Measurements from ENCODE around the gene C19orf47. TPM values are rescaled to one million over a fixed set of nuclear protein-coding genes. Genes with fewer than 3 reads are reported as not detected.
A peak's percentile ranks its signal among the peaks of the same experiment; 100 is the strongest.

The C19orf47 gene
- total and polyA plus RNA-seq, 4 donors = 6.9 to 24.4 (median 15.8) TPM

- peak in 1 of 6 donors; percentile 75 for DNase-seq (ENCODE audit: low read depth in 4 of 6, low spot score in 6 of 6)
- H3K4me3 ChIP-seq (ENCODE audit: low read depth, low read length) = no peak overlapping the region
- H3K36me3 ChIP-seq (ENCODE audit: control insufficient read depth, insufficient read depth, low read length) = peaks cover 44% of the 10 kb centered on the region
- H3K9me3 ChIP-seq (ENCODE audit: control insufficient read depth, insufficient read depth, low read length) = no peaks in the 10 kb centered on the region
- no peak overlapping the region for H3K27ac ChIP-seq (ENCODE audit: low read depth, low read length)
- WGBS (ENCODE audit: insufficient coverage) = 68% methylated on average over 11 of the region's 12 CpGs
- H3K4me1 ChIP-seq (ENCODE audit: control insufficient read depth, insufficient read depth, low read length) = peaks cover 40% of the 10 kb centered on the region
- H3K27me3 ChIP-seq (ENCODE audit: control insufficient read depth, insufficient read depth, low read length) = no peaks in the 10 kb centered on the region
These were observed 77.7 kb downstream of the C19orf47 start for GRCh38 chr19:40270362-40271089.

Small RNA genes within 50 kb of the gene (small RNA-seq; reads per million reads assigned to genes)
- 9.6 reads per million, percentile 96 among the genes with 10 or more reads in this experiment for gene MIR641 (ENCODE audit: low replicate concordance)
- gene MIR6796 (ENCODE audit: low replicate concordance) = not detected
- gene RF00019 (ENCODE audit: low replicate concordance) = not detected
- not detected for gene RNU6-945P (ENCODE audit: low replicate concordance)

Other genes with a start within 250 kb of the C19orf47 start
- 10 to 100 TPM; 11.1 to 18.4 TPM for gene MAP3K10, start 157.0 kb downstream of the C19orf47 start, total RNA-seq
- 10 to 100 TPM; 82.9 to 99.7 TPM for gene MAP3K10, start 157.0 kb downstream of the C19orf47 start, polyA plus RNA-seq (ENCODE audit: insufficient read length in 2 of 2)
- gene TTC9B, start 130.0 kb downstream of the C19orf47 start, total RNA-seq = 10 to 100 TPM; 19.9 to 34.2 TPM
- 100 to 1,000 TPM; 134 to 139 TPM for gene TTC9B, start 130.0 kb downstream of the C19orf47 start, polyA plus RNA-seq (ENCODE audit: insufficient read length in 2 of 2)
- gene CCNP, start 121.7 kb downstream of the C19orf47 start, total RNA-seq = 1 to 10 TPM in 1 of 2 donors, under 1 TPM in 1; 0.69 to 1.3 TPM
- gene CCNP, start 121.7 kb downstream of the C19orf47 start, polyA plus RNA-seq (ENCODE audit: insufficient read length in 2 of 2) = 1 to 10 TPM; 2.8 to 4.5 TPM
- 100 to 1,000 TPM in 1 of 2 donors, 10 to 100 TPM in 1; 62.8 to 126 TPM for gene AKT2, start 63.1 kb downstream of the C19orf47 start, total RNA-seq
- gene AKT2, start 63.1 kb downstream of the C19orf47 start, polyA plus RNA-seq (ENCODE audit: insufficient read length in 2 of 2) = 100 to 1,000 TPM; 154 to 210 TPM
- gene PLD3, start 298 bp upstream of the C19orf47 start, total RNA-seq = 100 to 1,000 TPM; 257 to 394 TPM
- 100 to 1,000 TPM; 449 to 522 TPM for gene PLD3, start 298 bp upstream of the C19orf47 start, polyA plus RNA-seq (ENCODE audit: insufficient read length in 2 of 2)
- gene HIPK4, start 41.8 kb upstream of the C19orf47 start, total RNA-seq = under 1 TPM; 0.10 to 0.11 TPM
- 1 to 10 TPM in 1 of 2 donors, under 1 TPM in 1; 0.70 to 1.6 TPM for gene HIPK4, start 41.8 kb upstream of the C19orf47 start, polyA plus RNA-seq (ENCODE audit: insufficient read length in 2 of 2)
- 10 to 100 TPM; 28.7 to 51.7 TPM for gene PRX, start 65.0 kb upstream of the C19orf47 start, total RNA-seq
- gene PRX, start 65.0 kb upstream of the C19orf47 start, polyA plus RNA-seq (ENCODE audit: insufficient read length in 2 of 2) = 1 to 10 TPM; 6.1 to 9.7 TPM
- 10 to 100 TPM in 1 of 2 donors, 1 to 10 TPM in 1; 8.1 to 11.4 TPM for gene SERTAD1, start 77.6 kb upstream of the C19orf47 start, total RNA-seq
- gene SERTAD1, start 77.6 kb upstream of the C19orf47 start, polyA plus RNA-seq (ENCODE audit: insufficient read length in 2 of 2) = 1 to 10 TPM; 4.9 to 5.5 TPM
- gene SERTAD3, start 95.9 kb upstream of the C19orf47 start, total RNA-seq = 10 to 100 TPM; 15.9 to 35.4 TPM
- 10 to 100 TPM; 13.3 to 14.5 TPM for gene SERTAD3, start 95.9 kb upstream of the C19orf47 start, polyA plus RNA-seq (ENCODE audit: insufficient read length in 2 of 2)
- 100 to 1,000 TPM in 1 of 2 donors, 10 to 100 TPM in 1; 70.9 to 102 TPM for gene BLVRB, start 117.3 kb upstream of the C19orf47 start, total RNA-seq
- gene BLVRB, start 117.3 kb upstream of the C19orf47 start, polyA plus RNA-seq (ENCODE audit: insufficient read length in 2 of 2) = 10 to 100 TPM; 23.0 to 27.3 TPM
- 10 to 100 TPM; 13.9 to 24.2 TPM for gene SPTBN4, start 118.6 kb upstream of the C19orf47 start, total RNA-seq
- 10 to 100 TPM; 31.9 to 43.8 TPM for gene SPTBN4, start 118.6 kb upstream of the C19orf47 start, polyA plus RNA-seq (ENCODE audit: insufficient read length in 2 of 2)
- 10 to 100 TPM in 1 of 2 donors, 1 to 10 TPM in 1; 9.6 to 11.8 TPM for gene SHKBP1, start 228.5 kb upstream of the C19orf47 start, total RNA-seq
- gene SHKBP1, start 228.5 kb upstream of the C19orf47 start, polyA plus RNA-seq (ENCODE audit: insufficient read length in 2 of 2) = 10 to 100 TPM; 36.9 to 43.1 TPM